K562 (cell line): ENCODE data around the gene MANEAL. TPM values are rescaled to one million over a fixed set of nuclear protein-coding genes. Genes with fewer than 3 reads are reported as not detected.

Experiments
- ATAC-seq: fragments of 200-7000 bp; cut with Tn5 transposase; 3 replicates; pipeline ENCODE4 v1.9.1; 2020; ENCODE audit warnings: moderate library complexity
- BruUV-seq: library from RNA; stranded (reverse); fragments of 400-500 nt; replicated peaks from 2 replicates; lab custom pipeline; 2021; lab: Mats Ljungman, UMichigan
- CTCF ChIA-PET: fragments of 300-600 bp; formaldehyde crosslinking; extraction: SDS; loops from one replicate; lab custom pipeline; 2021; ENCODE audit warnings: low intra/inter-chr PET ratio; lab: Yijun Ruan, JAX
- POLR2A ChIA-PET: fragments of 300-600, 350-650 bp; sonication (Branson Sonifier 250); formaldehyde crosslinking; extraction: SDS; loops from one replicate; lab custom pipeline; 2021; ENCODE audit warnings: antibody characterized with exemption, inconsistent platforms; lab: Yijun Ruan, JAX
- DNase-seq, 4 experiments: peaks; one replicate each; pipeline versions ENCODE4 v3.0.0 to v3.0.0-alpha.2; 2011 to 2018; ENCODE audit warnings: low spot score in 3 of 4, mixed read lengths in 3 of 4; ENCODE audit errors: extremely low read depth in 1 of 4
- FAIRE-seq: peaks from 2 replicates; lab custom pipeline; 2011; peaks lifted over from hg19 to GRCh38; lab: Jason Lieb, UNC
- H2AFZ ChIP-seq: 2 replicates; pipeline ENCODE4 v1.6.0; 2011; ENCODE audit warnings: low read depth, low read length, control low read depth, inconsistent platforms
- H3K27ac ChIP-seq: fragments of 200-600 bp; 3 replicates; pipeline ENCODE4 v1.8.0; 2011; ENCODE audit warnings: low read depth, mild to moderate bottlenecking, control low read depth, inconsistent platforms, low read length, moderate library complexity, mixed read lengths; ENCODE audit errors: extremely low read depth
- H3K27me3 ChIP-seq, 2 experiments: fragments of 300-600 bp in 1 of 2; 2 replicates in 1 of 2; 3 replicates in 1 of 2; pipeline versions ENCODE4 v1.6.0 to v1.8.0; 2011; ENCODE audit warnings: inconsistent platforms in 2 of 2, low read length in 2 of 2, mild to moderate bottlenecking in 1 of 2, mixed read lengths in 1 of 2, moderate library complexity in 1 of 2; ENCODE audit not compliant: control insufficient read depth in 2 of 2, insufficient read depth in 2 of 2
- H3K36me3 ChIP-seq: fragments of 300-600 bp; 3 replicates; pipeline ENCODE4 v1.8.0; 2011; ENCODE audit warnings: mild to moderate bottlenecking, low read length, inconsistent platforms; ENCODE audit not compliant: control insufficient read depth, insufficient read depth
- H3K4me1 ChIP-seq, 2 experiments: fragments of 200-600 bp in 1 of 2; replicated peaks in 1 of 2; 2 replicates in 1 of 2; 3 replicates in 1 of 2; pipeline versions ENCODE4 v1.5.1 to v1.8.0; 2011; ENCODE audit warnings: inconsistent platforms in 2 of 2, low read length in 2 of 2, mild to moderate bottlenecking in 1 of 2, mixed read lengths in 1 of 2, moderate library complexity in 1 of 2; ENCODE audit not compliant: control insufficient read depth in 2 of 2, insufficient read depth in 2 of 2
- H3K4me2 ChIP-seq: 2 replicates; pipeline ENCODE4 v1.6.1; 2011; ENCODE audit warnings: low read length, control low read depth, inconsistent platforms, mixed read lengths; ENCODE audit not compliant: insufficient read depth
- H3K4me3 ChIP-seq: fragments of 200-600 bp; sonication (generic), shearing (Covaris generic); 2 replicates; pipeline ENCODE4 v1.5.1; 2016; ENCODE audit warnings: control low read depth, inconsistent platforms
- H3K79me2 ChIP-seq: fragments of 200-600 bp; 3 replicates; pipeline ENCODE4 v1.8.0; 2011; ENCODE audit warnings: low read length, inconsistent platforms; ENCODE audit not compliant: control insufficient read depth, insufficient read depth
- H3K9ac ChIP-seq, 2 experiments: 2 replicates each; pipeline versions ENCODE4 v1.6.0 to v1.6.1; 2011; ENCODE audit warnings: low read depth in 2 of 2, low read length in 2 of 2, control low read depth in 1 of 2, inconsistent platforms in 1 of 2, mild to moderate bottlenecking in 1 of 2, mixed read lengths in 1 of 2; ENCODE audit not compliant: insufficient read depth in 1 of 2
- H3K9me1 ChIP-seq: one replicate; pipeline ENCODE4 v1.6.0; 2011; ENCODE audit warnings: inconsistent platforms, mild to moderate bottlenecking, low read length, moderate library complexity; ENCODE audit not compliant: control insufficient read depth, insufficient read depth
- H3K9me3 ChIP-seq: replicated peaks from 2 replicates; pipeline ENCODE4 v1.5.1; 2011; ENCODE audit warnings: low read depth, low read length, inconsistent platforms; ENCODE audit not compliant: control insufficient read depth, insufficient read depth
- H4K20me1 ChIP-seq: replicated peaks from 2 replicates; pipeline ENCODE4 v1.6.1; 2011; ENCODE audit warnings: low read length, inconsistent platforms, mixed read lengths; ENCODE audit not compliant: control insufficient read depth, insufficient read depth
- BDP1 ChIP-seq: IDR thresholded peaks from 3 replicates; pipeline ENCODE4 v1.6.1; 2011; ENCODE audit not compliant: insufficient read length, insufficient read depth
- CHD4 ChIP-seq: fragments of 200-600 bp; sonication (generic); IDR thresholded peaks from 3 replicates; pipeline ENCODE4 v1.6.1; 2012; ENCODE audit warnings: low read depth, mild to moderate bottlenecking, mixed read lengths, low read length, inconsistent platforms; ENCODE audit not compliant: insufficient read depth, insufficient replicate concordance, poor library complexity, severe bottlenecking
- E2F3 ChIP-seq: fragments of 250-450 bp; sonication (Bioruptor Pico); IDR thresholded peaks from 2 replicates; pipeline ENCODE4 v1.4.0; 2020; ENCODE audit warnings: mild to moderate bottlenecking
- GABPB2 ChIP-seq: fragments of 250-450 bp; sonication (Bioruptor Pico); conservative IDR thresholded peaks from 2 replicates; pipeline ENCODE4 v1.5.1; 2021; ENCODE audit warnings: mild to moderate bottlenecking
- ILK ChIP-seq: fragments of 450-650 bp; IDR thresholded peaks from 2 replicates; pipeline ENCODE4 v1.6.1; 2016; ENCODE audit warnings: missing genetic modification characterization, low read depth, mild to moderate bottlenecking, missing compliant biosample characterization, moderate library complexity, borderline replicate concordance
- POLR2A ChIP-seq: fragments of 450-650 bp; conservative IDR thresholded peaks from 2 replicates; pipeline ENCODE4 v1.6.1; 2016
- POLR2AphosphoS5 ChIP-seq: IDR thresholded peaks from 2 replicates; pipeline ENCODE4 v1.6.1; 2011; ENCODE audit warnings: mild to moderate bottlenecking, low read depth, low read length, moderate library complexity; ENCODE audit not compliant: control insufficient read depth, insufficient read depth
- POU5F1 ChIP-seq: fragments of 150-350 bp; IDR thresholded peaks from 2 replicates; pipeline ENCODE4 v1.6.1; 2014; ENCODE audit warnings: borderline replicate concordance, low read length, low read depth, mild to moderate bottlenecking; ENCODE audit not compliant: partially characterized antibody
- PTTG1 ChIP-seq: fragments of 450-650 bp; IDR thresholded peaks from 2 replicates; pipeline ENCODE4 v1.6.1; 2016; ENCODE audit warnings: low read depth, mild to moderate bottlenecking, missing genetic modification characterization, missing compliant biosample characterization
- SUPT5H ChIP-seq: fragments of 450-650 bp; IDR thresholded peaks from 2 replicates; pipeline ENCODE4 v1.6.1; 2016
- TEAD1 ChIP-seq, 2 experiments: fragments of 450-650 bp in 1 of 2; sonication (generic) in 1 of 2; formaldehyde crosslinking; IDR thresholded peaks; 2 replicates each; pipeline versions ENCODE4 v1.4.0 to v1.8.0; 2020 to 2022; ENCODE audit warnings: mild to moderate bottlenecking in 2 of 2, missing genetic modification reagents in 1 of 2
- ZNF121 ChIP-seq: sonication (generic); formaldehyde crosslinking; conservative IDR thresholded peaks from 2 replicates; pipeline ENCODE4 v1.8.0; 2022; ENCODE audit warnings: missing genetic modification reagents
- ZZZ3 ChIP-seq: fragments of 450-650 bp; IDR thresholded peaks from 2 replicates; pipeline ENCODE4 v1.6.1; 2016; ENCODE audit warnings: antibody characterized with exemption, mild to moderate bottlenecking, moderate library complexity
- WGBS: fragments of 100-300 bp; shearing (Covaris generic); methylation state at CpG from one replicate; pipeline ENCODE4 v1.1.6; 2016; ENCODE audit warnings: low coverage, mixed read lengths; ENCODE audit not compliant: insufficient coverage; ENCODE audit errors: missing lambda C conversion rate; 5-methylcytosine and 5-hydroxymethylcytosine counted together
- in situ Hi-C: fragments of 300-500 bp; cut with MboI; formaldehyde crosslinking; loops from 4 replicates; pipeline ENCODE4 v1.15.0; 2018; ENCODE audit warnings: inconsistent platforms, mixed read lengths
- intact Hi-C: fragments of 100-400 bp; cut with micrococcal nuclease; formaldehyde crosslinking; loops from 2 replicates; pipeline ENCODE4 v1.14.2; 2022
- polyA plus RNA-seq, 8 experiments: library from polyadenylated mRNA; depleted of rRNA in 4 of 8; stranded (reverse) in 5 of 8; unstranded in 3 of 8; fragments of >200 nt; fragmentation: Nextera tagmentation in 2 of 8; fragmentation: Illumina TruSeq in 1 of 8; extraction: Ambion mirVana in 2 of 8; extraction: Trizol in 1 of 8; gene quantifications; 2 replicates each; pipeline versions ENCODE4 v1.2.1 to v1.2.3, GENCODE V29; 2011 to 2014; ENCODE audit warnings: inconsistent platforms in 1 of 8, missing spikeins in 1 of 8
- total RNA-seq, 7 experiments: library from RNA; depleted of rRNA in 6 of 7; stranded (reverse); fragments of >200 nt in 6 of 7; fragmentation: Illumina TruSeq in 2 of 7; extraction: Trizol in 2 of 7; gene quantifications; 2 replicates each; pipeline versions ENCODE4 v1.2.1 to v1.2.3, GENCODE V29; 2011 to 2021; ENCODE audit warnings: low replicate concordance in 1 of 7
- TF ChIP-seq, protein P1 (sequence below): fragments of 450-650 bp; IDR thresholded peaks from 2 replicates; pipeline ENCODE4 v1.6.1; 2016; ENCODE audit warnings: low read depth, mild to moderate bottlenecking, moderate library complexity

Gene MANEAL
- total and polyA plus RNA-seq, 9 of the 15 experiments (the other 6 are each of a cell fraction or from before 2014, with no cell fraction given): 0.37 to 3.2 (median 1.2) TPM

- in situ Hi-C loops: no loop called here
- Histone ChIP-seq H4K20me1 (peaks cover 20% of the 10 kb centered on the region), H3K9me3 (no peaks in the 10 kb centered on the region), H3K36me3 (peaks cover 19% of the 10 kb centered on the region), H3K79me2 (no peaks in the 10 kb centered on the region), H3K9me1 (no peaks in the 10 kb centered on the region), H3K27ac (no peak overlapping the region), H2AFZ (no peak overlapping the region), H3K4me2 (no peak overlapping the region), H3K27me3 (peaks cover 2 to 15% of the 10 kb centered on the region in 2 experiments; a peak in 3 of 5 replicates), H3K4me3 (no peak overlapping the region), H3K9ac (no peak overlapping the region), H3K4me1 (peaks cover 0 to 27% of the 10 kb centered on the region in 2 experiments; a peak in 3 of 5 replicates)
- DNase-seq (no peak), ATAC-seq (no peak), FAIRE-seq (no peak)
- TF ChIP-seq ZNF121 (CRISPR knock-in tag) (peak; percentile 53), ILK (tag) (no peak)
- intact Hi-C loops: no loop called here
- CTCF ChIA-PET: no interaction called here
- POLR2A ChIA-PET: interaction anchor here (2.8 kb wide), 1 partner anchor 10 kb away, joined by 18 read pairs; the partner anchor contains the start of genes C1orf122 and YRDC
- 13% methylated on average over 3 of the region's 3 CpGs for WGBS
- BruUV-seq: no TSS peak
These were observed 4.2 kb downstream of the MANEAL start for GRCh38 chr1:37797750-37798345.

GRCh38 chr1:37802439-37802838 is 8.8 kb downstream of the MANEAL start:
- H3K4me2 ChIP-seq: no peak overlapping the region
- peaks cover 3% of the 10 kb centered on the region for H3K9me1 ChIP-seq
- H3K79me2 ChIP-seq: peaks cover 26% of the 10 kb centered on the region
- 100% methylated on average over 1 of the region's 1 CpG for WGBS
- H3K27me3 ChIP-seq: no peaks in the 10 kb centered on the region
- BruUV-seq: no TSS peak
- H2AFZ ChIP-seq: no peak overlapping the region
- H3K9me3 ChIP-seq: no peaks in the 10 kb centered on the region
- H3K9ac ChIP-seq: no peak overlapping the region
- FAIRE-seq (no peak), ATAC-seq (no peak), DNase-seq (no peak)
- in situ Hi-C loops (no loop called here), intact Hi-C loops (no loop called here)
- H3K27ac ChIP-seq: no peak overlapping the region
- H3K4me3 ChIP-seq: no peak overlapping the region
- CTCF ChIA-PET: no interaction called here
- H4K20me1 ChIP-seq: peaks cover 10% of the 10 kb centered on the region; the same call in 1 of the 2 replicates
- POLR2A ChIA-PET: interaction anchor here (0.5 to 0.6 kb wide), 3 partner anchors 37 to 577 kb away, joined by 3 read pairs; no protein-coding TSS in a partner anchor
- peaks cover 65% of the 10 kb centered on the region for H3K36me3 ChIP-seq
- H3K4me1 ChIP-seq: peaks cover 5 to 11% of the 10 kb centered on the region in 2 experiments; a peak in 4 of 5 replicates
- TF ChIP-seq POLR2AphosphoS5: peak; percentile 55; the same call in 1 of the 2 replicates
- TF ChIP-seq POLR2A: peak; percentile 43; the same call in 1 of the 2 replicates
- TF ChIP-seq POU5F1: no peak
- TF ChIP-seq BDP1: no peak
- TF ChIP-seq, protein P1, sequence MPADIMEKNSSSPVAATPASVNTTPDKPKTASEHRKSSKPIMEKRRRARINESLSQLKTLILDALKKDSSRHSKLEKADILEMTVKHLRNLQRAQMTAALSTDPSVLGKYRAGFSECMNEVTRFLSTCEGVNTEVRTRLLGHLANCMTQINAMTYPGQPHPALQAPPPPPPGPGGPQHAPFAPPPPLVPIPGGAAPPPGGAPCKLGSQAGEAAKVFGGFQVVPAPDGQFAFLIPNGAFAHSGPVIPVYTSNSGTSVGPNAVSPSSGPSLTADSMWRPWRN: no peak
- no peak for TF ChIP-seq E2F3 (CRISPR knock-in tag)
- no peak for TF ChIP-seq PTTG1 (tag)
- TF ChIP-seq ZZZ3: no peak
- no peak for TF ChIP-seq CHD4
- TF ChIP-seq TEAD1 (CRISPR knock-in tag; IDR thresholded peaks at IDR 0.05): no peak
- TF ChIP-seq GABPB2 (CRISPR knock-in tag): 0 out of 2 replicates have a peak, but pooled peaks have one; percentile 19
- peak; percentile 37 for TF ChIP-seq SUPT5H
